Psoas muscle (tissue), 8 donors: ENCODE measurements around the gene ZBTB9. TPM values are rescaled to one million over a fixed set of nuclear protein-coding genes. Genes with fewer than 3 reads are reported as not detected.
A peak's percentile ranks its signal among the peaks of the same experiment; 100 is the strongest.

Experiments used
- ATAC-seq, 4 donors: fragments of 200-7000 bp; cut with Tn5 transposase; one replicate each; pipeline ENCODE4 v1.9.1; 2020; ENCODE audit warnings: moderate library complexity in 3 of 4, mild to moderate bottlenecking in 2 of 4
- DNase-seq, 2 donors: peaks; one replicate each; pipeline ENCODE4 v3.0.0-alpha.2; 2020
- H3K27ac ChIP-seq: fragments of 200-600 bp; one replicate; pipeline ENCODE4 v1.8.0; 2022
- H3K27me3 ChIP-seq, 3 donors: fragments of 200-600 bp in 1 of 3; one replicate each; pipeline versions ENCODE4 v1.6.1 to v1.8.0; 2013 to 2022; ENCODE audit warnings: low read length in 2 of 3, mild to moderate bottlenecking in 2 of 3, moderate library complexity in 1 of 3; ENCODE audit not compliant: insufficient read depth in 3 of 3
- H3K36me3 ChIP-seq, 2 donors: fragments of 200-600 bp in 1 of 2; one replicate each; pipeline versions ENCODE4 v1.6.1 to v1.8.0; 2013 to 2022; ENCODE audit warnings: low read depth in 1 of 2, mild to moderate bottlenecking in 1 of 2, moderate library complexity in 1 of 2; ENCODE audit not compliant: insufficient read depth in 1 of 2
- H3K4me1 ChIP-seq: fragments of 200-600 bp; one replicate; pipeline ENCODE4 v1.8.0; 2022
- H3K4me3 ChIP-seq: fragments of 200-600 bp; one replicate; pipeline ENCODE4 v1.8.0; 2022; ENCODE audit warnings: mild to moderate bottlenecking
- H3K9me3 ChIP-seq: fragments of 200-600 bp; one replicate; pipeline ENCODE4 v1.8.0; 2022
- WGBS, 3 donors: extraction: QIAGEN DNeasy Blood & Tissue Kit; methylation state at CpG; one replicate each; pipeline versions ENCODE4 v1.1.6 to v1.1.7; 2013; 5-methylcytosine and 5-hydroxymethylcytosine counted together
- intact Hi-C, 2 donors: fragments of 100-400 bp; cut with DNase I; formaldehyde crosslinking; loops; one replicate each; pipeline versions ENCODE4 v1.11.0 to v1.14.2; 2022
- polyA plus RNA-seq, 3 donors: library from polyadenylated mRNA; stranded (reverse); fragments of 200-250 nt; gene quantifications; one replicate each; pipeline ENCODE4 v1.2.3, GENCODE V29; 2013
- total RNA-seq, 4 donors: library from RNA; stranded (reverse); fragmentation: NEBNext Ultra II Directional in 2 of 4; extraction: Animal tissue kit (Norgen Biotek cat#: 25700) in 2 of 4; gene quantifications; one replicate each; pipeline versions ENCODE4 v1.2.1 to v1.2.4, GENCODE V29; 2021 to 2023
- TF ChIP-seq, protein P1 (sequence below): fragments of 200-600 bp; IDR thresholded peaks from one replicate; pipeline ENCODE4 v1.8.0; 2022; ENCODE audit warnings: antibody characterized with exemption
- donor health status: healthy with polysubstance abuse.
- donor health status: DM: no; HTN: no; CAD: no; lungs with moderate emphysema.
- donor health status: Bipolar disorder and iron deficiency.
- donor health status: healthy.
- donor health status: DM: yes; HTN: yes; CAD: no.
- donor health status: DM: no; HTN: no; CAD: no.
- donor health status: DM: no; HTN: no; CAD: no.
- donor health status: DM: yes; HTN: yes; CAD: no.

ZBTB9 gene
- total and polyA plus RNA-seq, 7 donors = 1.9 to 5.2 (median 3.7) TPM

DNA sequence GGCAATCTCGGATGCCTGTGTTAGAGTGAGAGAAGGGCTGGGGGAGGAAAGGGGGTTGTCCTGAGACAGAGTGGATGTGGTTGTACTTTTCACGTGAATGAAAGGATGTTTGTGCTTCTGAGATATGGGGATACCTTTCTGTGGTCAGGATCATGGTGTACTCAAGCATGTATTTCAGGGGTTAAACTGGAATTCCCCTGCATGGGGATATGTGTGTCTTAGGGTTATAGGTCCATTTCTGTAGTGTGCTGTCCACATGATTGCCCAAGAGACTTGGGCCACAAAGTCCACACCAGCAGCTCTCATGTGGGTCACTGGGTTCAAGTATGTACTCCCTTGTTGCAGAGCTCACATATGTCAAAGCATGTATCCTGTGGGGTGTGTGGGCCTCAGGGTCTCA is 24.0 kb upstream of the ZBTB9 start:
- DNase-seq (no peak), ATAC-seq (no peak)
- no peaks in the 10 kb centered on the region for H3K9me3 ChIP-seq
- H3K27me3 ChIP-seq = no peaks in the 10 kb centered on the region
- H3K4me3 ChIP-seq = no peak overlapping the region
- intact Hi-C loops = no loop called here
- WGBS, 3 donors = 61 to 71% (median 69%) methylated on average over 2 of the region's 2 CpGs
- peaks cover 0 to 1% of the 10 kb centered on the region in 2 donors for H3K36me3 ChIP-seq
- H3K27ac ChIP-seq = no peak overlapping the region
- H3K4me1 ChIP-seq = peaks cover 9% of the 10 kb centered on the region
- TF ChIP-seq, protein P1, sequence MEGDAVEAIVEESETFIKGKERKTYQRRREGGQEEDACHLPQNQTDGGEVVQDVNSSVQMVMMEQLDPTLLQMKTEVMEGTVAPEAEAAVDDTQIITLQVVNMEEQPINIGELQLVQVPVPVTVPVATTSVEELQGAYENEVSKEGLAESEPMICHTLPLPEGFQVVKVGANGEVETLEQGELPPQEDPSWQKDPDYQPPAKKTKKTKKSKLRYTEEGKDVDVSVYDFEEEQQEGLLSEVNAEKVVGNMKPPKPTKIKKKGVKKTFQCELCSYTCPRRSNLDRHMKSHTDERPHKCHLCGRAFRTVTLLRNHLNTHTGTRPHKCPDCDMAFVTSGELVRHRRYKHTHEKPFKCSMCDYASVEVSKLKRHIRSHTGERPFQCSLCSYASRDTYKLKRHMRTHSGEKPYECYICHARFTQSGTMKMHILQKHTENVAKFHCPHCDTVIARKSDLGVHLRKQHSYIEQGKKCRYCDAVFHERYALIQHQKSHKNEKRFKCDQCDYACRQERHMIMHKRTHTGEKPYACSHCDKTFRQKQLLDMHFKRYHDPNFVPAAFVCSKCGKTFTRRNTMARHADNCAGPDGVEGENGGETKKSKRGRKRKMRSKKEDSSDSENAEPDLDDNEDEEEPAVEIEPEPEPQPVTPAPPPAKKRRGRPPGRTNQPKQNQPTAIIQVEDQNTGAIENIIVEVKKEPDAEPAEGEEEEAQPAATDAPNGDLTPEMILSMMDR = no peak

DNA sequence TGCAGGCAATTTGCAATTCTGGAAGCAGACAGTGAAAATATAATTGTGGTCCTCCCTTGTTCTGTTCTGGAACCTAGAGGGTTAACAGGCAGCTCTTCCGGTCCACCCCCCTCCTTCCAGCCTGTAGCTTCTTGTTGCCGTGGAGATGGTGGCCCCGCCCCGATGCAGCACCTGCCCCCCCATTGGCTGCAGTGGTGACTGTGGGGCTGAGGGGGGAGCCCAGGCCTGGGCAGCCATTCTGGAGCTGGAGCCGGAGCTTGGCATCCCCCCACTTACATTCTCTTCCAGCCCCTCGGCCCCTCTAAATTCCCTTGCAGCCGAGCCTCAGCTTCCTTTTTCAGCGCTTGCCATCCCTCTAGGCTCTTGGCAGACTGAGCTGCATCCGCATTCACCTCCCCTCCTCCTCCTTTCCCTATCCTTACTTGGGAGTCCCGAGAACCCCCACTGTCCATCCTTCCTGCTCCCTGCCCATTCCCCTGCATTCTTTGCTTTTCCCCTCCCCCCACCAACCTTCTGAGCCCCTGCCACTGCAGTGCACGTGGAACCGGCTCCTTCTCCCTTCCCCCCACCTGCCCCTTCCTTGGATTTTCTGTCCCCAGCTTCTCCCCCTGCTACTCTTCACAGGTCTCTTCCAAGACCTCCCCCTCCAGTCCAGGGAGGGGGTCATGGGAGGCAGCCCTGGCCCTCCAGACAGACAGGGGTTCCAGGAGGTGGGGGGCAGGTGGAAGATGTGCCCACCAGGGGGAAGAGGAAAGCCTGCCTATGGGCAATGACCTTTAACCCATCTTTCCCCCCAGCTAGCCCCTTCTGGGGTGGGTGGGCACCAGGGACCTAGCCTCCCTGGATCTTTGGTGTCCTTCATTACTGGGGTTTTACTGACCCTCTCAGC is 23.1 kb upstream of the ZBTB9 start:
- H3K9me3 ChIP-seq = no peaks in the 10 kb centered on the region
- H3K27ac ChIP-seq = no peak overlapping the region
- no peaks in the 10 kb centered on the region for H3K27me3 ChIP-seq
- no peak overlapping the region for H3K4me3 ChIP-seq
- ATAC-seq (no peak), DNase-seq (peak; percentile 53 to 75)
- peaks cover 9% of the 10 kb centered on the region for H3K4me1 ChIP-seq
- 14 to 27% (median 19%) methylated on average over 12 of the region's 12 CpGs for WGBS, 3 donors
- intact Hi-C loops = no loop called here
- TF ChIP-seq, protein P1 = no peak
- H3K36me3 ChIP-seq = peaks cover 0 to 10% of the 10 kb centered on the region in 2 donors

DNA sequence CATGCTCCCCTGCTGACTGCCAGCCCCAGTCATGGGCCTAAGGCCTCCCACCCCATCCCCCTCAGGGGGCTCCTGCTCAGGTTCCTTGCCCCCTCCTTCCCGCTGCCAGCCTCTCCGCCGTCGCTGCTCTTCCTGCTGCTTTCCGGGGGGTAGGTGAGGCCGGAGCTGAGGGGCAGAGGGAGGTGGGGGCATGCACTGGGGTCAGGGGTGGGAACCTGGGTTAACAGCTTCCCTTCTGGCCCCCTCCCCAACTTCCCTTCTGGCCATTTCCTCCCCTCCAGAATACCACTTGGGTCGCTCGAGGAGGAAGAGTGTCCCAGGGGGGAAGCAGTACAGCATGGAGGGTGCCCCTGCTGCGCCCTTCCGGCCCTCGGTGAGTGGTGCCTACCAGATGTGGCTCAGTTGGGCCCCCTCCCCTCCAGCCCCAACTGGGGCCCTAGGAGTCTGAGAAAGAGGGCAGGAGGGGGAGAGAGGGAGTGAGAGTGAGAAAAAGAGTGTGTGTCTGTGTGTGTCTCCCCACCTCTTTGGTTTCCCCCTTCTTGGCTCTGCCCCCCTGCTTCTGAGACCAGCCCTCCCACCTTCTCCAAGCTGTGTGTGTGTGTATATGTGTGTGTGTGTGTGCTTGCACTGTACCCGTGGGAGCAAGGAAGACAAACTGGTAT is 22.4 kb upstream of the ZBTB9 start:
- H3K27me3 ChIP-seq = no peaks in the 10 kb centered on the region
- H3K4me3 ChIP-seq = no peak overlapping the region
- WGBS, 3 donors = 62 to 75% (median 74%) methylated on average over 10 to 12 of the region's 12 CpGs
- no peaks in the 10 kb centered on the region for H3K9me3 ChIP-seq
- TF ChIP-seq, protein P1 = no peak
- intact Hi-C loops = no loop called here
- H3K27ac ChIP-seq = no peak overlapping the region
- H3K36me3 ChIP-seq = peaks cover 0 to 17% of the 10 kb centered on the region in 2 donors
- DNase-seq = no peak
- peaks cover 8% of the 10 kb centered on the region for H3K4me1 ChIP-seq
- ATAC-seq = no peak

DNA sequence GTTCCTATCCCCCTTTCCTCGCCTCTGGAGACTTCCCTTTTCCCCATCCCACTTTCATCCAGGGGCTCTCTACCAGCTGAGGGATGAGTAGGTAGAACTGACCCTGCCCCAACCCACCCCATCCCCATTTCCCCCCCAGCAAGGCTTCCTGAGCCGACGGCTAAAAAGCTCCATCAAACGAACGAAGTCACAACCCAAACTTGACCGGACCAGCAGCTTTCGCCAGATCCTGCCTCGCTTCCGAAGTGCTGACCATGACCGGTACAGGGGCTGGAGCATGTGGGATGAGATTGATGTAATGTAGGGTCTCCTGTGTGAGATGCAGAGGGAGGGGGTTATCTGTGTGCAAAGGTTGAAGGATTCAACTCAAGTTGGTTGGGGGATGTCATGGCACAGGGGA is 21.8 kb upstream of the ZBTB9 start:
- DNase-seq = no peak
- H3K36me3 ChIP-seq = peaks cover 0 to 22% of the 10 kb centered on the region in 2 donors
- TF ChIP-seq, protein P1 = no peak
- WGBS, 3 donors = 81 to 85% (median 83%) methylated on average over 10 of the region's 10 CpGs
- no peaks in the 10 kb centered on the region for H3K27me3 ChIP-seq
- no peaks in the 10 kb centered on the region for H3K9me3 ChIP-seq
- no peak for ATAC-seq
- no peak overlapping the region for H3K4me3 ChIP-seq
- intact Hi-C loops = no loop called here
- peaks cover 3% of the 10 kb centered on the region for H3K4me1 ChIP-seq
- no peak overlapping the region for H3K27ac ChIP-seq
